ENCODE measurements around the gene MTR.
"Not testable (repeated sequence)": the region's sequence is repeated elsewhere in the genome, so short reads cannot be mapped to it uniquely, and the experiment has no call there.

Gene MTR

GRCh38 chr1:236836157-236836556 lies 41.1 kb downstream of the MTR start:
- no peak for DNase-seq

GRCh38 chr1:236837115-236837514 lies 42.0 kb downstream of the MTR start:
- DNase-seq = no peak

DNA sequence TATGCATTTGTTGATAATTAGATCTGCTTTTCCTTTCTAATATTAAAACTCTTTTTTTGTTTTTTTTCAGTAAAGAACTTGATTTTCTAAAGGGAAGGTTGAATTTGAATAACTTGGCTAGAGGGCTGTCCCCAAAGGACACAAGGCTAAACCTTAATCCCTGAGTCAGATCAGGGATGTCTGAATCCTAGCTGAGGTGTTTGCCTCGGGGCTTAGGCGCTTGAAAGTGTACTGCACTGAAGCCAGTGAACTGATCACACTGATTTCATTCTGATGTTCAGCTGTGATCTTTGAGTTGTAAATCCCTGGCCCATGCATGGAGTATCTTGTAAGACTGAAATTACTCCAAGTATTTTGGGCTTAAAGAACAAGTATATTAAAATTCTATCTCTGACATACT lies 42.8 kb downstream of the MTR start:
- no peak for DNase-seq

GRCh38 chr1:236841341-236841740 lies 46.2 kb downstream of the MTR start:
- no peak for DNase-seq

GRCh38 chr1:236844499-236845271 lies 49.6 kb downstream of the MTR start:
- DNase-seq = no peak

DNA sequence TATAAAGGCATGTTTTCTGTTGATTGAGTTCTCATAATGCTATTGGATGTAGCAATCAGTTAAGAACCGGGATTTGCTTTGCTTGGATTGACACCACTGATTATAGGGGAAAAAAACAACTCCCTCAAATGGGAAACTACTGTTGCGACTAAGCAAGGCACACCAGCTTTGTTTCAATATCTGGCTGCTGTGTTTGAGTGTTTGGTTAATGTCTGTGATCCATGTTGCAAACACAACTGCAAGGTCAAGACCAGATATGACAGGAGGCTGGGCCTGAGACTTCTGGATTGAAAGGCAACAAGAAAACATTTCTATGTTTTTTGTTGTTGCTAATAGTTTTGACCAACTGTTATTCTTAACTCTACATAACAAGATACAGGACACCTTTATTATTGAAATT lies 50.7 kb downstream of the MTR start:
- DNase-seq = no peak

DNA sequence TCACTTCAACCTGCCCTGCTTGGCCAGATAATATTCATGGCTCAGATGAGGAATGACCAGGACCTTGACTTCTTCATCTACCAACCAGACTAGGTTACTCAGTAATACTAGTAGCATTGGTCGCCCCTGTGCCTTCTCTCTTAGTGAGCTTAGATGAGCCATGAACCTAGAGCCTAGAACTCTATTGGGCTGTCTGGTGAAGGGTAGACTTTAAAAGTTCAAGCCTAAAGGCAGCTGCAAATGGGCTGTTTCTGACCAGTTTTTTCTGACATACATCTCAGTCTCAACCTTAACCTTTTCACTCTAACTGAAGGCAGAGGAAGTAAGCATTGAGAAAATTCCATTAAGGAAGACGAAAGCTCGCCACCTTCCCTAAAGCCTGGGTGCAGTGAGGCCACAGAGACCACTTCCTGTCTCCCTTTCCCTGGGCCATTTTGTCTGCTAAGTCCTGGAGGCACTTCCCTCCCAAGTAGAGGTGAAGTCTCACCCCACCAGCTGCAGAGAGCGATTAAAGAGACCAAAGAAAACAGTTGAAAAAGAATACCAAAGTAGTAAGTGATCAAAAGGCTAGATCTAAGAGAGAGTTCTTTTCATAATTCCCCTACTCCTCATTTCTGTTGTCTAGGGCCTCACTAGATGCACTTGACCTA lies 53.3 kb downstream of the MTR start:
- no peak for DNase-seq

DNA sequence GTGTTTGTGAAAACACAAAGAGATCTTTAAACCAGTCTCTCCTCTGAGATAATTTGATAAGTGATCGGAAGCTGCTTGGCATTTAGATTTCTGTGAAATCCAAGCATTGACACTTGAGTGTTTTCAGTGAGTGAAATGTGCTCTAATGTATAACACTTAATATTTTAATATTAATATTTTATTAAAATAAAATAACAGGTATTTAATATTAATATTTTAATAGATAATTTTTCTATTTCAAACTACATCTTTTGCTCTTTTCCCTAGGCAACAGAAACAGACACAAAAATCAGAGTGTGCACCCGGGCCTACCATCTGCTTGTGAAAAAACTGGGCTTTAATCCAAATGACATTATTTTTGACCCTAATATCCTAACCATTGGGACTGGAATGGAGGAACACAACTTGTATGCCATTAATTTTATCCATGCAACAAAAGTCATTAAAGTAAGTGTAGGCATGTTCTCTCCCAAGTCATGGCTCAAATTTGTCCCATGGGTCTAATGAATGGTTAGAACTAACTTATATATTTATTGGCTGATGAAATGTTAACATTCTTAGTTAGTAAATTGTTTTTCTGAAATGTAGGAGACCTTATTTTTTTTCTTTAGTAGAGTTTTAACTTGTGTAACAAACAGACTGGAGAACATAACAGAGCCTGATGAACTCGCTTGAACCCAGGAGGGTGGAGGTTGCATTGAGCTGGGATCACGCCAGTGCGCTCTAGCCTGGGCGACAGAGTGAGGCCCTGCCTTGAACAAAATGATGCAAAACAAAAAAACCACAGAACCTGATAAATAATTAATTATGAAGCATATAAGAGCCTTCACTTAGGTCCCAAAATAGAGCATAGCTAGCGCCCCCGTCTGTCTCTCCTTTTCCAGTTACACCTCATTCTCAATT lies 55.2 kb downstream of the MTR start:
- DNase-seq = no peak

DNA sequence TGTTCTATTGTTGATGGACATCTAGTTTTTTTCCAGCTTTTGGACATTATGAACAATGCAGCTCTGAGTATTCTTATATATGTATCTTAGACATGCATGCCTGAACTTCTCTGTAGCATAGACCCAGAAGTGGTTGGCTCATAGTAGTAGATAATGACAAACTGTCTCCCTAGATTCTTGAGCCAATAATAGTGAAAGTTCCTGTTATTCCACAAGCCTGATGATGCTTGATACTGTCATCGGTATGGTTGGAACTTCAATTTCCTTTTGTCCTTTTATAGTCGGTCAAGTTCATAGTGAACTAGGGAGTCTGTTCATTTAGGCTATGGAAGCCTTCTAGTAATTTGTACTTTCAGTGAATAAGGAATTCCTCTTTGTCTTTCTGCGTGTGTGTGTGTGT lies 56.8 kb downstream of the MTR start:
- no peak for DNase-seq

- no peak for DNase-seq
These were observed 59.0 kb downstream of the MTR start for GRCh38 chr1:236853921-236854604.

GRCh38 chr1:236854605-236854983 lies 59.5 kb downstream of the MTR start:
- DNase-seq = no peak

DNA sequence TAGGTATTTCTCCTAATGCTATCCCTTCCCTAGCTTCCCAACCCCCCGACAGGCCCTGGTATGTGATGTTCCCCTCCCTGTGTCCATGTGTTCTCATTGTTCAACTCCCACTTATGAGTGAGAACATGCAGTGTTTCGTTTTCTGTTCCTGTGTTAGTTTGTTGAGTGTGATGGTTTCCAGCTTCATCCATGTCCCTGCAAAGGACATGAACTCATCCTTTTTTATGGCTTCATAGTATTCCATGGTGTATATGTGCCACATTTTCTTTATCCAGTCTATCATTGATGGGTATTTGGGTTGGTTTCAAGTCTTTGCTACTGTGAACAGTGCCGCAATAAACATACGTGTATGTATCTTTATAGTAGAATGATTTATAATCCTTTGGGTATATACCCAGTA lies 61.6 kb downstream of the MTR start:
- DNase-seq = not testable (repeated sequence)

- DNase-seq = no peak
These were observed 63.1 kb downstream of the MTR start for GRCh38 chr1:236858165-236858564.

DNA sequence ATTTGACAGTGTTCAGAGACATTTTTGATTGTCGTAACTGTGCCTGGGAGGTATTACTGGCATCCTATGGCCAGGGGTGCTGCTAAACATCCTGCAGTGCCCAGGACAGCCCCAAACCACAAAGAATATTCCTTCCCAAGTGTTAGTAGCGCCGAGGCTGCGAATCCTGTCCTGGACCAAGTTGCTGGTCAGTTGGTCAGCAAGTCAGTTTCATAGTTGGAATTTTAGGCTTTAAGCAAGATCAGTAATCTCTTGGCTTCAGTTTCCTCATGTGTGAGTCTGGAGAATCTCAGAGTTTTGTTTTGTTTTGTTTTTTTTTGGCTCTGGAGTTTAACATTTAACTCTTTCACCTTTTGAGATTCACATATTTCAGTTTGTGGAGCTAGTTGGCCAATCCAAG lies 65.0 kb downstream of the MTR start:
- DNase-seq = no peak

DNA sequence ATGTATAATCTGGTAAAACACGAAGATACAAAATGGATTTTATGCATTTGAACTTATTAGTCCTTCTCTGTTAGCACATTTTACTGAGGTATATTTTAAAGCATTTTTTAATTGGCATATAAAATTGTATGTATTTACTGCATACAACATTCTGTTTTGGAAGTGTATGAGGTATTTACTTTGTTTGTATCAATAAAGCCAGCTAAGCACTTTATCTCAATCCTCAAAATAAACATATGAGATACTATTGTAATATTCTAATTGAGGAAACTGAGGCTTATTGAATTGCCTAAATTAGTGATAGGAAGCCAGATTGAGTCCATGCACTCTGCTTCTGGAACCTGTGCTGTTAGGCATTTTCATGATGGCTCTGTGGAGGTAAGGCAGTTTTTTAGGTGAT lies 65.6 kb downstream of the MTR start:
- DNase-seq = no peak

GRCh38 chr1:236861560-236862218 lies 66.6 kb downstream of the MTR start:
- DNase-seq = no peak

DNA sequence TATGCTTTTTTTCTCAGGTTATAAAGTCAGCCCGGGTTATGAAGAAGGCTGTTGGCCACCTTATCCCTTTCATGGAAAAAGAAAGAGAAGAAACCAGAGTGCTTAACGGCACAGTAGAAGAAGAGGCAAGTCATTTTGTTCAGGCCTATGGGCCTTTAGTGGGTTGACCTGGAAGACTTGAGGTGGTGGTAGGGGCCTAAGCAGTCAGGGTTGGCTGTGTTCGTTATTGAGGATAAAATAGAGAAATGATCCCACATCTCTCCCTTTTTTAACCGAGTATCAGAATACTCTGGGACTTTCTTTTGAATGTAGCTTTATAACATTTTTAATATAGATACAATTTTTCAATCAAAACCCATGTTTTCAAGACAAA lies 67.1 kb downstream of the MTR start:
- DNase-seq = no peak

DNA sequence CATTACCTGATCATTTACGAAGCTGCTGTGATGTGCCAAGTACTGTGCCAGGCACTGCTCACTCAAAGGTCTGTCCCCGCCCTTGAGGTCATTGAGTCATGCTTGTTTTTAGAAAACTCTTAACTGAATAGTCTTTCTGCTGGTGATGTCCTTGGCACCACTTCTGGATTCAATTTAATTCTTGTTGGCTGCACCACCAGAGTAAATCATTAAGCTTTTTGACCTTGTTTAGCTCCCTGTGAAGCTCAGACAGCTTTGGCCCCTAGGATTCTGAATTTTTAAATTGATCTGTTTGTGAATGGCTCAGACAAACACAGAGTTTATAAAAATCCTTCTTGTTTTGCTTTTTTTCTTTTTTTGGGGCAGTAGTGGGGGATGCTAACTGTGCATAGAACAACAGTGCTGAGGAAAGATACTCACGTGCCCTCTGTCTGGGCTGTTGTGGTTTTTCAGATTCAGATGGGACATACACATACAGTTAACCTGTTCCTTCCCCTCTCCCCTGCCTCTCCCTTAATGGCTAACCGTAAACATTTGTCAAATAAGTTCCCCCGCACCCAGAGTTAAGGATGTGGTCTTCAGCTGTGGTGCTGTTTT lies 67.6 kb downstream of the MTR start:
- no peak for DNase-seq

GRCh38 chr1:236864211-236864610 lies 69.1 kb downstream of the MTR start:
- no peak for DNase-seq

DNA sequence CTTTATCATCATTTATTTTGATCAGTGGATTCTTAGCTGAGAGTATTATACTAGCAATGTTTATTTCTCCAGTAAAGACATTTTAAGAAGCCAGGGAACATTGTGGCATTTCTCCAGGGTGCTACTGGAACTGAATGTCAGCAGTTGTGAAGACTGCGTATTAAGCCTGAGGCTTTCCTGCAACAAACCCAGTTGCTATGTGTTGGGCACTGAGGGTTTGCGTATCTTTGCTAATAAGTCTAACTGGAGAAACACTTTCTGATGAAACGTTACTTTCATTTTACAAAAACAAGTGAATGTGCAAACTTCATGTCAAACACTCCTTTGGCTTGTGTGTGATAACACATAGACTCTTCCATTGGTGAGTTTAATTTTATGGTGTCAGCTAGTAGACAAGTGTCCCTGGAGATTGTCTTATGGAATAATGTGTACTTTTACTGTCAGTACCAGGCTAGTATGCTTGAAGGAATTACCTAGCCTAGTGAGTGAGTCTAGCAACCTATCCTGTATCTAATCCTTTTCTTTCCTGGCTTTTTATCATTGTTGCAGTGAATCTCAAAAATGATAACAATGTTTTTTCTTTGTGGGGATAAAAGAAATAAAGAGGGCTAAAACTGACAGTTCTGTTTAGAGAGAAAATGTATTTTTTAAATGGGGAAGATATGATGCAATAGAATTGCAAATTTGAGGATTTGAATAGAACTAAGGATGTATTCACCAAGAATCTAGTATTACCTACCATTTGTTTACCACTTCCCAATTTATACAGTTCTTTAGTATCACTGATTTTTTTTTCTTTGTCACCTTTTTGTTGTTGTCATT lies 70.1 kb downstream of the MTR start:
- DNase-seq = no peak

GRCh38 chr1:236865818-236866155 lies 70.7 kb downstream of the MTR start:
- DNase-seq = no peak

All from CD4-positive, alpha-beta T cell treated with Interleukin-10 for 1 hour (primary cell).